HG03378 (cell line): ENCODE measurements around the gene CHRND.

ENCODE experiments used
- ATAC-seq: cut with Tn5 transposase; IDR thresholded peaks from one replicate; pipeline ENCODE4 v1.9.1; 2021; ENCODE audit warnings: mild to moderate bottlenecking, moderate library complexity; ENCODE audit not compliant: unreplicated experiment

Gene CHRND

GRCh38 chr2:232525791-232526371 is at the start of gene CHRND:
CHRND (plus strand) TSS chr2:232526160; CDS start chr2:232526216, 56 bp downstream.
- no peak for ATAC-seq

GRCh38 chr2:232476791-232477190 is 49.2 kb upstream of the CHRND start:
- ATAC-seq = no peak

- no peak for ATAC-seq
These were observed 48.0 kb upstream of the CHRND start for GRCh38 chr2:232477751-232478510.

- ATAC-seq = no peak
These were observed 47.2 kb upstream of the CHRND start for GRCh38 chr2:232478571-232479340.

- ATAC-seq = no peak
These were observed 46.4 kb upstream of the CHRND start for GRCh38 chr2:232479341-232480200.

GRCh38 chr2:232480201-232481190 is 45.5 kb upstream of the CHRND start:
- no peak for ATAC-seq

GRCh38 chr2:232481322-232482140 is 44.4 kb upstream of the CHRND start:
- ATAC-seq = no peak

GRCh38 chr2:232482301-232483238 is 43.4 kb upstream of the CHRND start:
- ATAC-seq = no peak

- no peak for ATAC-seq
These were observed 42.5 kb upstream of the CHRND start for GRCh38 chr2:232483311-232483922.

GRCh38 chr2:232483923-232484627 is 41.9 kb upstream of the CHRND start:
- no peak for ATAC-seq

GRCh38 chr2:232484628-232485347 is 41.2 kb upstream of the CHRND start:
- ATAC-seq = no peak

- ATAC-seq = no peak
These were observed 40.6 kb upstream of the CHRND start for GRCh38 chr2:232485348-232485756.

- no peak for ATAC-seq
These were observed 40.0 kb upstream of the CHRND start for GRCh38 chr2:232485757-232486557.

- ATAC-seq = no peak
These were observed 39.2 kb upstream of the CHRND start for GRCh38 chr2:232486558-232487384.
